HEK293 (cell line): ENCODE results near the gene SYNDIG1.
A peak's percentile ranks its signal among the peaks of the same experiment; 100 is the strongest.

Experiments used
- GLIS1 ChIP-seq: fragments of 450-650 bp; formaldehyde crosslinking; IDR thresholded peaks from 2 replicates; pipeline ENCODE4 v1.5.1; 2016; ENCODE audit warnings: missing biosample characterization, missing genetic modification characterization
- IKZF3 ChIP-seq: fragments of 450-650 bp; IDR thresholded peaks from 2 replicates; pipeline ENCODE4 v1.5.0; 2018; ENCODE audit warnings: missing biosample characterization, mild to moderate bottlenecking, missing genetic modification characterization, moderate library complexity
- MEIS1 ChIP-seq: sonication (generic); formaldehyde crosslinking; IDR thresholded peaks from 2 replicates; pipeline ENCODE4 v1.8.1; 2022; ENCODE audit warnings: missing genetic modification reagents, mild to moderate bottlenecking, borderline replicate concordance
- SP7 ChIP-seq: fragments of 450-650 bp; formaldehyde crosslinking; IDR thresholded peaks from 2 replicates; pipeline ENCODE4 v1.5.1; 2016; ENCODE audit warnings: missing biosample characterization, missing genetic modification characterization
- ZBTB17 ChIP-seq: fragments of 450-650 bp; formaldehyde crosslinking; IDR thresholded peaks from 2 replicates; pipeline ENCODE4 v1.5.1; 2016; ENCODE audit warnings: missing biosample characterization, missing genetic modification characterization
- ZNF133 ChIP-seq: fragments of 450-650 bp; formaldehyde crosslinking; IDR thresholded peaks from 2 replicates; pipeline ENCODE4 v1.5.1; 2016; ENCODE audit warnings: missing biosample characterization, missing genetic modification characterization
- ZNF157 ChIP-seq: fragments of 450-650 bp; formaldehyde crosslinking; IDR thresholded peaks from 2 replicates; pipeline ENCODE4 v1.5.1; 2016; ENCODE audit warnings: missing biosample characterization, missing genetic modification characterization
- ZNF16 ChIP-seq: fragments of 450-650 bp; formaldehyde crosslinking; IDR thresholded peaks from 2 replicates; pipeline ENCODE4 v1.5.1; 2016; ENCODE audit warnings: low read depth, missing biosample characterization, missing genetic modification characterization
- ZNF24 ChIP-seq: fragments of 450-650 bp; formaldehyde crosslinking; IDR thresholded peaks from 2 replicates; pipeline ENCODE4 v1.5.1; 2016; ENCODE audit warnings: missing biosample characterization, missing genetic modification characterization
- ZNF423 ChIP-seq: fragments of 450-650 bp; formaldehyde crosslinking; IDR thresholded peaks from 2 replicates; pipeline ENCODE4 v1.5.1; 2016; ENCODE audit warnings: missing biosample characterization, missing genetic modification characterization
- ZNF624 ChIP-seq: fragments of 450-650 bp; formaldehyde crosslinking; IDR thresholded peaks from 2 replicates; pipeline ENCODE4 v1.5.1; 2017; ENCODE audit warnings: missing biosample characterization, missing genetic modification characterization
- ZNF658 ChIP-seq: fragments of 450-650 bp; formaldehyde crosslinking; IDR thresholded peaks from 2 replicates; pipeline ENCODE4; 2016; ENCODE audit warnings: missing biosample characterization, missing genetic modification characterization
- TF ChIP-seq, protein P1 (sequence below): fragments of 450-650 bp; formaldehyde crosslinking; IDR thresholded peaks from 2 replicates; pipeline ENCODE4 v1.5.1; 2016; ENCODE audit warnings: missing biosample characterization, missing genetic modification characterization
- TF ChIP-seq, protein P2 (sequence below): fragments of 450-650 bp; formaldehyde crosslinking; IDR thresholded peaks from 2 replicates; pipeline ENCODE4 v1.5.1; 2016; ENCODE audit warnings: missing biosample characterization, missing genetic modification characterization
- TF ChIP-seq, protein P3 (sequence below): fragments of 450-650 bp; formaldehyde crosslinking; IDR thresholded peaks from 2 replicates; pipeline ENCODE4 v1.5.1; 2016; ENCODE audit warnings: missing biosample characterization, missing genetic modification characterization
- TF ChIP-seq, protein P4 (sequence below): fragments of 450-650 bp; formaldehyde crosslinking; IDR thresholded peaks from 2 replicates; pipeline ENCODE4 v1.5.1; 2016; ENCODE audit warnings: missing biosample characterization, missing genetic modification characterization
- TF ChIP-seq, protein P5 (sequence below): fragments of 450-650 bp; formaldehyde crosslinking; IDR thresholded peaks from 2 replicates; pipeline ENCODE4 v1.5.1; 2016; ENCODE audit warnings: missing biosample characterization, missing genetic modification characterization, borderline replicate concordance
- TF ChIP-seq, protein P6 (sequence below): fragments of 450-650 bp; formaldehyde crosslinking; IDR thresholded peaks from 2 replicates; pipeline ENCODE4 v1.5.1; 2017; ENCODE audit warnings: missing biosample characterization, missing genetic modification characterization
- TF ChIP-seq, protein P7 (sequence below): fragments of 450-650 bp; formaldehyde crosslinking; IDR thresholded peaks from 2 replicates; pipeline ENCODE4 v1.5.1; 2016; ENCODE audit warnings: missing biosample characterization, missing genetic modification characterization
- TF ChIP-seq, protein P8 (sequence below): fragments of 450-650 bp; formaldehyde crosslinking; IDR thresholded peaks from 2 replicates; pipeline ENCODE4 v1.5.1; 2016; ENCODE audit warnings: missing biosample characterization, missing genetic modification characterization

Gene SYNDIG1

DNA sequence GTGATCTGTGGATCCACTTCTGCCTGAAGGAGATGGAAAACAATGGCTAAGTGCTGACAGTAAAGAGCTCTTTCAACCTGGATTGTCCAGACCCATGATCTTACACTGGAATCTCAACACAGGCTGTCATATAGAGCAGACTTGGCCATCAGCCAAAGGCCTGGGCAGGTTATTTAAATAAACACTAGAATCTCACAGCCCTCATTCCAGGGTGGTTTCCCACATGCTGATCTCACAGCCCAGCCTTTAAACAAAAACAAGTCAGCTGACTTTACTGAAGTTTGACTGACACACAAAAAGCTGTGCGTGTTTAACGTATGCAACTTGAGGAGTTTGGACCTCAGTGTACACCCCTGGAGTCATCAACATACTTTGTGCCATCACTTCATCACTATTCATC is 28.4 kb downstream of the SYNDIG1 start (continued):
- TF ChIP-seq, protein P1, sequence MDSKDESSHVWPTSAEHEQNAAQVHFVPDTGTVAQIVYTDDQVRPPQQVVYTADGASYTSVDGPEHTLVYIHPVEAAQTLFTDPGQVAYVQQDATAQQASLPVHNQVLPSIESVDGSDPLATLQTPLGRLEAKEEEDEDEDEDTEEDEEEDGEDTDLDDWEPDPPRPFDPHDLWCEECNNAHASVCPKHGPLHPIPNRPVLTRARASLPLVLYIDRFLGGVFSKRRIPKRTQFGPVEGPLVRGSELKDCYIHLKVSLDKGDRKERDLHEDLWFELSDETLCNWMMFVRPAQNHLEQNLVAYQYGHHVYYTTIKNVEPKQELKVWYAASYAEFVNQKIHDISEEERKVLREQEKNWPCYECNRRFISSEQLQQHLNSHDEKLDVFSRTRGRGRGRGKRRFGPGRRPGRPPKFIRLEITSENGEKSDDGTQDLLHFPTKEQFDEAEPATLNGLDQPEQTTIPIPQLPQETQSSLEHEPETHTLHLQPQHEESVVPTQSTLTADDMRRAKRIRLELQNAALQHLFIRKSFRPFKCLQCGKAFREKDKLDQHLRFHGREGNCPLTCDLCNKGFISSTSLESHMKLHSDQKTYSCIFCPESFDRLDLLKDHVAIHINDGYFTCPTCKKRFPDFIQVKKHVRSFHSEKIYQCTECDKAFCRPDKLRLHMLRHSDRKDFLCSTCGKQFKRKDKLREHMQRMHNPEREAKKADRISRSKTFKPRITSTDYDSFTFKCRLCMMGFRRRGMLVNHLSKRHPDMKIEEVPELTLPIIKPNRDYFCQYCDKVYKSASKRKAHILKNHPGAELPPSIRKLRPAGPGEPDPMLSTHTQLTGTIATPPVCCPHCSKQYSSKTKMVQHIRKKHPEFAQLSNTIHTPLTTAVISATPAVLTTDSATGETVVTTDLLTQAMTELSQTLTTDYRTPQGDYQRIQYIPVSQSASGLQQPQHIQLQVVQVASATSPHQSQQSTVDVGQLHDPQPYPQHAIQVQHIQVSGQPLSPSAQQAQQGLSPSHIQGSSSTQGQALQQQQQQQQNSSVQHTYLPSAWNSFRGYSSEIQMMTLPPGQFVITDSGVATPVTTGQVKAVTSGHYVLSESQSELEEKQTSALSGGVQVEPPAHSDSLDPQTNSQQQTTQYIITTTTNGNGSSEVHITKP (tag by site-specific recombination), result peak; percentile 35; the same call in 1 of the 2 replicates
- TF ChIP-seq ZNF624 (tag by site-specific recombination), result no peak
- TF ChIP-seq, protein P2, sequence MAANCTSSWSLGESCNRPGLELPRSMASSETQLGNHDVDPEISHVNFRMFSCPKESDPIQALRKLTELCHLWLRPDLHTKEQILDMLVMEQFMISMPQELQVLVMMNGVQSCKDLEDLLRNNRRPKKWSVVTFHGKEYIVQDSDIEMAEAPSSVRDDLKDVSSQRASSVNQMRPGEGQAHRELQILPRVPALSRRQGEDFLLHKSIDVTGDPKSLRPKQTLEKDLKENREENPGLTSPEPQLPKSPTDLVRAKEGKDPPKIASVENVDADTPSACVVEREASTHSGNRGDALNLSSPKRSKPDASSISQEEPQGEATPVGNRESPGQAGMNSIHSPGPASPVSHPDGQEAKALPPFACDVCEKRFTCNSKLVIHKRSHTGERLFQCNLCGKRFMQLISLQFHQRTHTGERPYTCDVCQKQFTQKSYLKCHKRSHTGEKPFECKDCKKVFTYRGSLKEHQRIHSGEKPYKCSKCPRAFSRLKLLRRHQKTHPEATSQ (tag by site-specific recombination), result no peak
- TF ChIP-seq, protein P3, sequence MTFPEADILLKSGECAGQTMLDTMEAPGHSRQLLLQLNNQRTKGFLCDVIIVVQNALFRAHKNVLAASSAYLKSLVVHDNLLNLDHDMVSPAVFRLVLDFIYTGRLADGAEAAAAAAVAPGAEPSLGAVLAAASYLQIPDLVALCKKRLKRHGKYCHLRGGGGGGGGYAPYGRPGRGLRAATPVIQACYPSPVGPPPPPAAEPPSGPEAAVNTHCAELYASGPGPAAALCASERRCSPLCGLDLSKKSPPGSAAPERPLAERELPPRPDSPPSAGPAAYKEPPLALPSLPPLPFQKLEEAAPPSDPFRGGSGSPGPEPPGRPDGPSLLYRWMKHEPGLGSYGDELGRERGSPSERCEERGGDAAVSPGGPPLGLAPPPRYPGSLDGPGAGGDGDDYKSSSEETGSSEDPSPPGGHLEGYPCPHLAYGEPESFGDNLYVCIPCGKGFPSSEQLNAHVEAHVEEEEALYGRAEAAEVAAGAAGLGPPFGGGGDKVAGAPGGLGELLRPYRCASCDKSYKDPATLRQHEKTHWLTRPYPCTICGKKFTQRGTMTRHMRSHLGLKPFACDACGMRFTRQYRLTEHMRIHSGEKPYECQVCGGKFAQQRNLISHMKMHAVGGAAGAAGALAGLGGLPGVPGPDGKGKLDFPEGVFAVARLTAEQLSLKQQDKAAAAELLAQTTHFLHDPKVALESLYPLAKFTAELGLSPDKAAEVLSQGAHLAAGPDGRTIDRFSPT (tag by site-specific recombination), result no peak
- TF ChIP-seq MEIS1 (CRISPR knock-in tag), result peak; percentile 76; the same call in 1 of the 2 replicates
- TF ChIP-seq, protein P4, sequence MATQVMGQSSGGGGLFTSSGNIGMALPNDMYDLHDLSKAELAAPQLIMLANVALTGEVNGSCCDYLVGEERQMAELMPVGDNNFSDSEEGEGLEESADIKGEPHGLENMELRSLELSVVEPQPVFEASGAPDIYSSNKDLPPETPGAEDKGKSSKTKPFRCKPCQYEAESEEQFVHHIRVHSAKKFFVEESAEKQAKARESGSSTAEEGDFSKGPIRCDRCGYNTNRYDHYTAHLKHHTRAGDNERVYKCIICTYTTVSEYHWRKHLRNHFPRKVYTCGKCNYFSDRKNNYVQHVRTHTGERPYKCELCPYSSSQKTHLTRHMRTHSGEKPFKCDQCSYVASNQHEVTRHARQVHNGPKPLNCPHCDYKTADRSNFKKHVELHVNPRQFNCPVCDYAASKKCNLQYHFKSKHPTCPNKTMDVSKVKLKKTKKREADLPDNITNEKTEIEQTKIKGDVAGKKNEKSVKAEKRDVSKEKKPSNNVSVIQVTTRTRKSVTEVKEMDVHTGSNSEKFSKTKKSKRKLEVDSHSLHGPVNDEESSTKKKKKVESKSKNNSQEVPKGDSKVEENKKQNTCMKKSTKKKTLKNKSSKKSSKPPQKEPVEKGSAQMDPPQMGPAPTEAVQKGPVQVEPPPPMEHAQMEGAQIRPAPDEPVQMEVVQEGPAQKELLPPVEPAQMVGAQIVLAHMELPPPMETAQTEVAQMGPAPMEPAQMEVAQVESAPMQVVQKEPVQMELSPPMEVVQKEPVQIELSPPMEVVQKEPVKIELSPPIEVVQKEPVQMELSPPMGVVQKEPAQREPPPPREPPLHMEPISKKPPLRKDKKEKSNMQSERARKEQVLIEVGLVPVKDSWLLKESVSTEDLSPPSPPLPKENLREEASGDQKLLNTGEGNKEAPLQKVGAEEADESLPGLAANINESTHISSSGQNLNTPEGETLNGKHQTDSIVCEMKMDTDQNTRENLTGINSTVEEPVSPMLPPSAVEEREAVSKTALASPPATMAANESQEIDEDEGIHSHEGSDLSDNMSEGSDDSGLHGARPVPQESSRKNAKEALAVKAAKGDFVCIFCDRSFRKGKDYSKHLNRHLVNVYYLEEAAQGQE (tag by site-specific recombination), result no peak
- TF ChIP-seq SP7 (tag by site-specific recombination), result no peak
- TF ChIP-seq, protein P5, sequence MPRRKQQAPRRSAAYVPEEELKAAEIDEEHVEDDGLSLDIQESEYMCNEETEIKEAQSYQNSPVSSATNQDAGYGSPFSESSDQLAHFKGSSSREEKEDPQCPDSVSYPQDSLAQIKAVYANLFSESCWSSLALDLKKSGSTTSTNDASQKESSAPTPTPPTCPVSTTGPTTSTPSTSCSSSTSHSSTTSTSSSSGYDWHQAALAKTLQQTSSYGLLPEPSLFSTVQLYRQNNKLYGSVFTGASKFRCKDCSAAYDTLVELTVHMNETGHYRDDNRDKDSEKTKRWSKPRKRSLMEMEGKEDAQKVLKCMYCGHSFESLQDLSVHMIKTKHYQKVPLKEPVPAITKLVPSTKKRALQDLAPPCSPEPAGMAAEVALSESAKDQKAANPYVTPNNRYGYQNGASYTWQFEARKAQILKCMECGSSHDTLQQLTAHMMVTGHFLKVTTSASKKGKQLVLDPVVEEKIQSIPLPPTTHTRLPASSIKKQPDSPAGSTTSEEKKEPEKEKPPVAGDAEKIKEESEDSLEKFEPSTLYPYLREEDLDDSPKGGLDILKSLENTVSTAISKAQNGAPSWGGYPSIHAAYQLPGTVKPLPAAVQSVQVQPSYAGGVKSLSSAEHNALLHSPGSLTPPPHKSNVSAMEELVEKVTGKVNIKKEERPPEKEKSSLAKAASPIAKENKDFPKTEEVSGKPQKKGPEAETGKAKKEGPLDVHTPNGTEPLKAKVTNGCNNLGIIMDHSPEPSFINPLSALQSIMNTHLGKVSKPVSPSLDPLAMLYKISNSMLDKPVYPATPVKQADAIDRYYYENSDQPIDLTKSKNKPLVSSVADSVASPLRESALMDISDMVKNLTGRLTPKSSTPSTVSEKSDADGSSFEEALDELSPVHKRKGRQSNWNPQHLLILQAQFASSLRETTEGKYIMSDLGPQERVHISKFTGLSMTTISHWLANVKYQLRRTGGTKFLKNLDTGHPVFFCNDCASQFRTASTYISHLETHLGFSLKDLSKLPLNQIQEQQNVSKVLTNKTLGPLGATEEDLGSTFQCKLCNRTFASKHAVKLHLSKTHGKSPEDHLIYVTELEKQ (tag by site-specific recombination), result 0 out of 2 replicates have a peak, but pooled peaks have one; percentile 11
- TF ChIP-seq, protein P6, sequence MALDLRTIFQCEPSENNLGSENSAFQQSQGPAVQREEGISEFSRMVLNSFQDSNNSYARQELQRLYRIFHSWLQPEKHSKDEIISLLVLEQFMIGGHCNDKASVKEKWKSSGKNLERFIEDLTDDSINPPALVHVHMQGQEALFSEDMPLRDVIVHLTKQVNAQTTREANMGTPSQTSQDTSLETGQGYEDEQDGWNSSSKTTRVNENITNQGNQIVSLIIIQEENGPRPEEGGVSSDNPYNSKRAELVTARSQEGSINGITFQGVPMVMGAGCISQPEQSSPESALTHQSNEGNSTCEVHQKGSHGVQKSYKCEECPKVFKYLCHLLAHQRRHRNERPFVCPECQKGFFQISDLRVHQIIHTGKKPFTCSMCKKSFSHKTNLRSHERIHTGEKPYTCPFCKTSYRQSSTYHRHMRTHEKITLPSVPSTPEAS (tag by site-specific recombination), result no peak
- TF ChIP-seq, protein P7, sequence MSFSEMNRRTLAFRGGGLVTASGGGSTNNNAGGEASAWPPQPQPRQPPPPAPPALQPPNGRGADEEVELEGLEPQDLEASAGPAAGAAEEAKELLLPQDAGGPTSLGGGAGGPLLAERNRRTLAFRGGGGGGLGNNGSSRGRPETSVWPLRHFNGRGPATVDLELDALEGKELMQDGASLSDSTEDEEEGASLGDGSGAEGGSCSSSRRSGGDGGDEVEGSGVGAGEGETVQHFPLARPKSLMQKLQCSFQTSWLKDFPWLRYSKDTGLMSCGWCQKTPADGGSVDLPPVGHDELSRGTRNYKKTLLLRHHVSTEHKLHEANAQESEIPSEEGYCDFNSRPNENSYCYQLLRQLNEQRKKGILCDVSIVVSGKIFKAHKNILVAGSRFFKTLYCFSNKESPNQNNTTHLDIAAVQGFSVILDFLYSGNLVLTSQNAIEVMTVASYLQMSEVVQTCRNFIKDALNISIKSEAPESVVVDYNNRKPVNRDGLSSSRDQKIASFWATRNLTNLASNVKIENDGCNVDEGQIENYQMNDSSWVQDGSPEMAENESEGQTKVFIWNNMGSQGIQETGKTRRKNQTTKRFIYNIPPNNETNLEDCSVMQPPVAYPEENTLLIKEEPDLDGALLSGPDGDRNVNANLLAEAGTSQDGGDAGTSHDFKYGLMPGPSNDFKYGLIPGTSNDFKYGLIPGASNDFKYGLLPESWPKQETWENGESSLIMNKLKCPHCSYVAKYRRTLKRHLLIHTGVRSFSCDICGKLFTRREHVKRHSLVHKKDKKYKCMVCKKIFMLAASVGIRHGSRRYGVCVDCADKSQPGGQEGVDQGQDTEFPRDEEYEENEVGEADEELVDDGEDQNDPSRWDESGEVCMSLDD (tag by site-specific recombination), result no peak
- TF ChIP-seq ZNF24 (tag by site-specific recombination), result no peak
- TF ChIP-seq ZNF16 (tag by site-specific recombination), result no peak
- TF ChIP-seq IKZF3 (tag by site-specific recombination), result no peak
- 0 out of 2 replicates have a peak, but pooled peaks have one; percentile 45 for TF ChIP-seq ZBTB17 (tag by site-specific recombination)
- 0 out of 2 replicates have a peak, but pooled peaks have one; percentile 22 for TF ChIP-seq GLIS1 (tag by site-specific recombination)
- no peak for TF ChIP-seq ZNF133 (tag by site-specific recombination)
- no peak for TF ChIP-seq ZNF658 (tag by site-specific recombination)
- TF ChIP-seq, protein P8, sequence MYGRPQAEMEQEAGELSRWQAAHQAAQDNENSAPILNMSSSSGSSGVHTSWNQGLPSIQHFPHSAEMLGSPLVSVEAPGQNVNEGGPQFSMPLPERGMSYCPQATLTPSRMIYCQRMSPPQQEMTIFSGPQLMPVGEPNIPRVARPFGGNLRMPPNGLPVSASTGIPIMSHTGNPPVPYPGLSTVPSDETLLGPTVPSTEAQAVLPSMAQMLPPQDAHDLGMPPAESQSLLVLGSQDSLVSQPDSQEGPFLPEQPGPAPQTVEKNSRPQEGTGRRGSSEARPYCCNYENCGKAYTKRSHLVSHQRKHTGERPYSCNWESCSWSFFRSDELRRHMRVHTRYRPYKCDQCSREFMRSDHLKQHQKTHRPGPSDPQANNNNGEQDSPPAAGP (tag by site-specific recombination), result 0 out of 2 replicates have a peak, but pooled peaks have one; percentile 25
- no peak for TF ChIP-seq ZNF157 (tag by site-specific recombination)
- TF ChIP-seq ZNF423 (tag by site-specific recombination), result no peak
